GM21723 (cell line): ENCODE measurements around the gene TJP1.

Source experiments
- ATAC-seq: cut with Tn5 transposase; IDR thresholded peaks from one replicate; pipeline ENCODE4 v1.9.1; 2021; ENCODE audit warnings: mild to moderate bottlenecking, moderate library complexity; ENCODE audit not compliant: unreplicated experiment

TJP1 gene

GRCh38 chr15:29822100-29822683 is at the start of gene TJP1:
Gene TJP1, minus strand, starts transcription at chr15:29822468. Its CDS starts 440 bp downstream, at chr15:29822028.
- no peak for ATAC-seq

GRCh38 chr15:29871401-29871800 is 49.1 kb upstream of the TJP1 start:
- no peak for ATAC-seq

- no peak for ATAC-seq
These were observed 48.4 kb upstream of the TJP1 start for GRCh38 chr15:29870495-29871151.

GRCh38 chr15:29867241-29868000 is 45.2 kb upstream of the TJP1 start:
- no peak for ATAC-seq

GRCh38 chr15:29866337-29866736 is 44.1 kb upstream of the TJP1 start:
- no peak for ATAC-seq

GRCh38 chr15:29864501-29864900 is 42.2 kb upstream of the TJP1 start:
- no peak for ATAC-seq

GRCh38 chr15:29863438-29863837 is 41.2 kb upstream of the TJP1 start:
- no peak for ATAC-seq

- no peak for ATAC-seq
These were observed 40.0 kb upstream of the TJP1 start for GRCh38 chr15:29862271-29862670.

- no peak for ATAC-seq
These were observed 38.6 kb upstream of the TJP1 start for GRCh38 chr15:29860872-29861271.

- ATAC-seq = no peak
These were observed 37.9 kb upstream of the TJP1 start for GRCh38 chr15:29859973-29860715.

- ATAC-seq = no peak
These were observed 37.0 kb upstream of the TJP1 start for GRCh38 chr15:29859293-29859692.

GRCh38 chr15:29857221-29857789 is 35.0 kb upstream of the TJP1 start:
- no peak for ATAC-seq

- no peak for ATAC-seq
These were observed 32.1 kb upstream of the TJP1 start for GRCh38 chr15:29854413-29854812.

- no peak for ATAC-seq
These were observed 31.1 kb upstream of the TJP1 start for GRCh38 chr15:29853211-29853987.

- no peak for ATAC-seq
These were observed 29.9 kb upstream of the TJP1 start for GRCh38 chr15:29852201-29852600.

GRCh38 chr15:29849716-29850115 is 27.4 kb upstream of the TJP1 start:
- ATAC-seq = no peak

- ATAC-seq = no peak
These were observed 26.9 kb upstream of the TJP1 start for GRCh38 chr15:29849218-29849617.

- no peak for ATAC-seq
These were observed 22.1 kb upstream of the TJP1 start for GRCh38 chr15:29844290-29844903.

GRCh38 chr15:29842290-29842689 is 20.0 kb upstream of the TJP1 start:
- no peak for ATAC-seq

GRCh38 chr15:29840926-29841325 is 18.7 kb upstream of the TJP1 start:
- ATAC-seq = no peak
